HK-2 (cell line): ENCODE results near the gene PELI3.
A peak's percentile ranks its signal among the peaks of the same experiment; 100 is the strongest.

Experiments
- DNase-seq: peaks from one replicate; pipeline ENCODE4 v3.0.0-alpha.2; 2018; ENCODE audit not compliant: unreplicated experiment

The PELI3 gene

GRCh38 chr11:66475349-66476172 lies 8.9 kb downstream of the PELI3 start:
- DNase-seq: no peak

- no peak for DNase-seq
Measured at GRCh38 chr11:66476173-66476840, 9.6 kb downstream of the PELI3 start.

- DNase-seq: no peak
Measured at GRCh38 chr11:66476841-66477251, 10.1 kb downstream of the PELI3 start.

- DNase-seq: no peak
Measured at GRCh38 chr11:66477263-66478201, 10.8 kb downstream of the PELI3 start.

- no peak for DNase-seq
Measured at GRCh38 chr11:66478729-66479393, 12.2 kb downstream of the PELI3 start.

GRCh38 chr11:66479394-66480116 lies 12.8 kb downstream of the PELI3 start:
- peak; percentile 48 for DNase-seq

- DNase-seq: peak; percentile 91
Measured at GRCh38 chr11:66480117-66480938, 13.6 kb downstream of the PELI3 start, which contains the start of gene DPP3. TSS of gene DPP3 (plus strand) at chr11:66480434. CDS start at chr11:66482201, 1,767 bp downstream.

GRCh38 chr11:66484806-66485380 lies 18.2 kb downstream of the PELI3 start:
- no peak for DNase-seq

- DNase-seq: no peak
Measured at GRCh38 chr11:66488957-66489356, 22.3 kb downstream of the PELI3 start.

GRCh38 chr11:66489636-66490035 lies 22.9 kb downstream of the PELI3 start:
- no peak for DNase-seq

- no peak for DNase-seq
Measured at GRCh38 chr11:66491315-66491935, 24.7 kb downstream of the PELI3 start.

- DNase-seq: no peak
Measured at GRCh38 chr11:66492161-66492865, 25.6 kb downstream of the PELI3 start.

- no peak for DNase-seq
Measured at GRCh38 chr11:66493130-66493529, 26.4 kb downstream of the PELI3 start.

- no peak for DNase-seq
Measured at GRCh38 chr11:66494458-66494857, 27.8 kb downstream of the PELI3 start.

GRCh38 chr11:66494935-66495334 lies 28.2 kb downstream of the PELI3 start:
- no peak for DNase-seq

GRCh38 chr11:66495401-66495854 lies 28.7 kb downstream of the PELI3 start:
- no peak for DNase-seq

- no peak for DNase-seq
Measured at GRCh38 chr11:66497206-66497605, 30.5 kb downstream of the PELI3 start.

- DNase-seq: no peak
Measured at GRCh38 chr11:66498506-66498905, 31.8 kb downstream of the PELI3 start.
